GM20431 (cell line): ENCODE measurements around the gene SNCB.

Experiments used
- in situ Hi-C: fragments of 300-500 bp; cut with MseI, MboI; formaldehyde crosslinking; loops from one replicate; pipeline ENCODE4 v1.15.0; 2020; ENCODE audit warnings: low sequenced_read_pairs; ENCODE audit not compliant: unreplicated experiment

SNCB gene

DNA sequence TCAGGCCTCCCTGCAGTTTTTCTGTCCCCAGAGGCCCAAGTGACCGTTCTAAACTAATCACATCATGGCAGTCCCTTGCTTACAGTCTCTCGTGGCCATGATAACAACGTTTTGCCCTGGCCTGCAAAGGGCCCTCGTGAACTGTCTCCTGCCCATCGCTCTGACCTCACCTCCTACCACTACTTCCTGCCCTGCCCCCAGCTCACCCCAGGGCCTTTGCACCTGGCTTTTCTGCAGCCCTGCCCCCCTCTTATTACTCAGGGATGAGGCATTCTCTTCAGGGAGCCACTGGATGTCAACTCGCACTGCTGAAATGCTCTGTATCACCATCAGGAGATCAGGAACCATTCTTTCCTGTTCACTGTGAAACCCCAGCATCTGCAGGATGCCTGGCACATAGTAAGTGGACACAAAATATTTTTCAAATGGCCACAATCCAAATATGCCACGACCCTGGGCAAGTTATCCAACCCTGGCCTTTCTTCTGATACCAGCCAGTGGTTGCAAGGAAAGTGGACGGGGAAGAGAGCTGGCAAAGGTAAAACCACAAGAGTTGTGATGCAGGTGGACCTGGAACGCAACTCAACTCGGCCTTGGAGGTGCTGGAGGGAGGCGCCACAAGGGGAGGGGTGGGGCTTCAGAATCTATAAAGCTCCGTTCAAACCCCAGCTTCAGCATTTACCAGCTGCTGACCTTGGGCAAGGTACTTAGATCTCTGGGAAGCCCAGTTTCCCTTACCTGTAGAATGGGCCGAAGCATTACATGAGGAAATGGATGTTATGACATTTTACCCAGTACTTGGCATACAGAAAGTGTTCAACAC lies 1.7 kb downstream of the SNCB start:
- in situ Hi-C loops = no loop called here

DNA sequence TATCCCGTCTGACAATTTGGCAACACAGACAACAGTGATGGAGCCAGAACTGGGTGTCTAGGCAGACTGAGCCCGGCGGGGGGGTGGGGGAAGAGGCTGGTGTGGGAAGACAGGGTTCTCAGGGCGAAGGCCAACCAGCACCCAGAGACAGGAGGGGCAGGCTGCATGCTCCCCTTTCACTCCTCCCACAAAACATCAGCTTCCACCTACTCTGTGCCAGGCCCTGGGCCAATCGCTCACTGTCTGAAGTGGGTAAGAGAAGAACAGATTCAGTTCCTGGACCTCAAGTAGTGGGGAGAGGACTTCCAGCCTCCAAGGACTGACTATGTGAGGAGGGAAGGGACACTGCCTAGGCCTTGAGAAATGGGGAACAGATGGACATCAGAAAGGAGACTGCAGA lies 2.8 kb downstream of the SNCB start:
- in situ Hi-C loops = no loop called here

DNA sequence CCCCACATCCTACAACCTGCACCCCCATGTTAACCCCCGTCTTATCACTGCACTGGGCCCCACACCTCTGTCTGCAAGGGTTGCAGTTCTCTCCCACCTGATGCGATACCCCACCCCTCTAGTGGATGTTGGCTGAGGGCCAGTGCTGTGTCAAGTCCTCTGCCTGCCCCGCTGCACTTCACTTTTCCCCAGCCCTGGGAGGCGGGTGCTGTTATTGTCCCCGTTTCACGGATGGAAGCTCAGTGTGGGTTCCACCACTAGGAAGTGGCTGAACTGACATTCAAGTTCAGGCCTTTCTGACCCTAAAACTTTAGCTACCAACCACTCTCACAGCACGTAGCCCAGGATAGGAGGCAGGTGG lies 3.5 kb downstream of the SNCB start:
- in situ Hi-C loops = no loop called here

DNA sequence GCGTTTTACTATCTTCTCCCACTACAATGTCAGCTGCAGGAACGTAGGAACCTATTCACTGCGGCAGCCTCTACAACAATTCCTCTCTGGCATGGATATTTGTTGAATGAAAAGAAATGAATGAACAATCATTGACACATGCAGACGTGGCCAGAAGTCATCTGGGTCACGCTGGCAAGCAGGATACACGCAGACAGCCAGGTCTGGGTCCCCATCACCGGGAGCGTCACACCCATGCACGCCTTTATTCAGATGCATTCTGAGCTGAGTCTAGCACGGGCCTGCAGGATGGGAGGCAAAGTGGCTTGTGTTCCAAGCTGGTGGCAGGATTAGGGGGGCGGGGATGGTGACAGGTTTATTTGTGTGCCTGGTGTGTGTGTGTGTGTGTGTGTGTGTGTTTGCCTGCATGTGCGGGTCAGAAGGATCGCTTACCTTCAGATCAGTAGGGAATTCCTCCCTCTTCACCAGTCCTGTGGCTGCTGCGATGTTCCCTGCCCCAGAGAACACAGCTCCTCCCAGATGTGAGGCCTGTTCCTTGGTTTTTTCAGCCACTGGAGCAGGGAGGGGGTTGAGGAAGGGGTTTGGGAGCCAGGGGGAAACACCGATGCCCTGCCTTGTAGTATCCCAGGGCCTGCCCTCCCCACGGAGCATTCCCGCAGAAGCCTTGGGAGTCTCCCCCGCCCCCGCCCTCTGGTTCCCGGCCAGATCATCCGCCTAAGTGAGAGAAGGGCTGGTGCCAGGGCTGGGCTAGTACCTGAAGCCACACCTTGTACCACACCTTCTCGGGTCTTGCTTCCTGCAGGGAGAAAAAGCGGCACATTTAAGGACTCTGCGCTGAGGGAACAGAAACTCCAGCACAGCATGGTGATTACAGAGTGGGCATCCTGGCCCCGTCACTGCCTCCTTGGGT lies 4.1 kb downstream of the SNCB start:
- in situ Hi-C loops = no loop called here

DNA sequence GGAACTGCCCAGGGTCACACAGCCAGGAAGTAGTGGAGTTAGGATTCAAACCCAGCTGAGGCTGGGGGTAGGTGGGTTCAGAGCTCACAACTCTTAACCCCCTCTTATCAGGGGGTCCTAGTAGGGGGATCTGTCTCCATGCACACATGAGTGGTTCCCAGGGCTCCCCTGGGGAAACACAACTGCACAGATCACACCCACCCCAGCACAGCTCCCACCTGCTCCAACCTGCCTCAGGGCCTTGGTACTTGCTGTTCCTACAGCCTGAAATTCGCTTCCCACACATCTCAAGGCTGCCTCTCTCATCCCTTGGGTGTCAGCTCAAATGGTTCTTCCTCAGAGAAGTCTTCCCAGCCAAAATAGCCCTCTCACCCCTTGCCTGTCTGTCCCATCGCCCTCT lies 4.8 kb downstream of the SNCB start:
- in situ Hi-C loops = no loop called here

DNA sequence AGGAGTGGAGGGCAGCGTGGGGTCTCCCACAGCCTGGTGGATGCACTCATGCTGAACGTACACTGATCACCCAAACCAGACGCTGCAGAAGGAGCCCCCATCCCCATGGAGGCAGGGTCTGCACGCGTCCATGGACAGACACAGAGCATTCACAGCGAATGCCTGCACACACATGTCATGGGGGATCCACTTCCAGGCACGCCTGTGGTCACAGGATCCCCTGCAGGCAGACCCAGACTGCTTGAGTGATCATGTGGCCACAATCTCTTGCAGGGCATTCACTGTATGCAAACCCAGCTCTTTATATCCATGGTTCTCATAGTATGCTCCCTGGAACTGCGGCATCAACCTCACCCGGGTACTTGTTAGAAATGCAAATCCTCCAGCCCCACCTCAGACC lies 5.4 kb downstream of the SNCB start:
- in situ Hi-C loops = no loop called here

DNA sequence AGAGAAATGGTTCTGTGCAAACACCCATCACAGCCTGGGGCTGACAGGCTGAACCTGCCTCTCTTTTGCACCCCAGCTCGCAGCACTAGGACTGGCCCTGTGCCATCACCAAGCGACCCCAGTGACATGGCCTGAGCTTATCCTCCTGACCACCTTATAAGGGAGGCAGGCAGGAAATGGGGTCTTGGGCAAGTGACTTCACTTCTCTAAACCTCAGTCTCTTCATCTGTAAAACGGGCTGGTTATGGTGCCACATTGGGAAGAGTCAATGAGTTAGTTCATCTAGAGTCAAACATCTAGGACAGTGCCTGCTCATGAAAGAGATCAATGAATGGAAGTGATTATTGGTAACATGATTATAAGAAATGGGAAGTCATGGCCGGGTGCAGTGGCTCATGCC lies 6.2 kb downstream of the SNCB start:
- in situ Hi-C loops = no loop called here

DNA sequence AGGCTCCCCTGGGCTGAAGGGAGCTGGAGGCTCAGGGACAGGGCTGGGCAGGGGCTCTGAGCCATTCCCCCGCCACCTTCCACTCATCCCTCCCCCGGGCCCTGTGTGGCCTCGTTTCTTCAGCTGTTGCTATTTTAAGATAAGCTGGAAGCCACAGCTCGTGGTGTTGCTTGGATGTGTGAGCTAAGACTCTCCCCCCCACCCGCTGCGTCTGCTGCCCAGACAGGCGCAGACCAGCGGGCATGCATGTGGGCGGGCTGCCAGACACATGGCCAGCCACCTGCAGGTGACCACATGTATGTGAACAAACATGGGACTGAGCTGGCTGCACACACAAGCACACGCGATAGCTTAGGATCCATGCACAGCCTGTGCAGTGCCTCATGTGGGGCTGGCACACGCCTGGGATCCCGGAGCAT lies 8.7 kb downstream of the SNCB start:
- in situ Hi-C loops = no loop called here

DNA sequence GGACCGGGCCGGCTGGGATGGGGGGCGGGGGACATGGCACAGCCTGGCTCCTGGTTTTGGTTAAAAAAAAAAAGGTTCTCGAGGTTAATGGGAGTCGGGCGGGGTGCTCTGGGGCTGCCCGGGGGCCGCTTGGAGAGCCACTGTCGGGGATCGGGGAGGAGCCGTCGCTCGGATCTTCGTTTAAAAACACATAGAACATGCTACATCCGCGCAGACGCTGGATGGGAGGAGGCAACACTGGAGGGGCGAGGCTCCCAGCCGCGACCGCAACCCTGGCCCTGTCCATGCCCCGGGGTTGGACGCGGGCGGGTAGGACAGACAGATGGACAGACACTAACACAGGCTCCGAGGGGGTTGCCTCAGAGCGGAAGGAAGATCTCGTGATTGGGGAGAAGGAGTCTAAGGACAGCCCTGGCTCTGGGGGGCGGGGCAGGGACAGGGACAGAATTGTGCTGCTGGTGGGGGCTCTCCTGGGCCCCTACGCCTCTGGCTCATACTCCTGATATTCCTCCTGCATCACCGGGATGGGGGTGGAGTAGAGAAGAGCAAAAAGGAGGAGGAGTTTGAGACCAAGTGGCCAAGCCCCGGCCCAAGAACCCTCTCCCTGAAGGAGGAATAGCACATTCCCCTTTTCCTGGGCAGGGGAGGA lies 9.9 kb downstream of the SNCB start:
- in situ Hi-C loops = no loop called here

DNA sequence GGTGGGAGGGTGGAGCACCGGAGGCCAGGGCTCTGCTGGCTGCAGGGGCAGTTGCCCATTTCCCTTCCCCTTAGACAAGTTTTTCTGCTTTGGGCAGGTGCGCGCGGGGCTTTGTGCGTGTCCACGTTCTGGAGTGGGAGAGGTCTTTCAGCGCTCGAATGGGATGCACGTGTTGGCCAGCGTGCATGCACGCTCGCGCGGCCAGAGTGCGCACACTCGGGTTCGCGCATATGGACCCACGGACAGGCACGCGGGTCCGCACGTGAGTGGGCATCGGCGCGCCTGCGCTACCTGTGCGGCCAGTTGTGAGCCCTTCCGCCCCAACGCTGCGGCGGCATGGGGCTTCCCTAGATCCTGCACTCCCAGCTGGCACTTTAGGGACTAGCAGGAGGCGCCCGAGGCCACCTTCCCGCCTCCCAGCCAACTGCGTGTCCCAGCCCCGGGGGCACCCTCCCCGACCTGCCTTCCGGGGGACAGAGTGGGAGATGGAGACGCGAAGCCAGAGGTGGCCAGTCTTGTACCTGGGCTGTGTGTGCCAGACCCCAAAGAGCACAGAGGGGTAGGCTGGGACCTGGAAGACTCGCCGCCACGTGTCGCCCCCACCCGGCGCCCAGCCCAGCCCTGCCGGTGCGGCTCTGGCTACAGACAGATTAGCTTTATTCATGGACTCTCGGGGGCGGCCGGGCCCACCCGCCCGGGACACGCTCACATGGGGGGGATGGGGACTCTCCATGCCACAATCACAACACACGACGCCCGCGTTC lies 10.6 kb downstream of the SNCB start:
- in situ Hi-C loops = no loop called here

DNA sequence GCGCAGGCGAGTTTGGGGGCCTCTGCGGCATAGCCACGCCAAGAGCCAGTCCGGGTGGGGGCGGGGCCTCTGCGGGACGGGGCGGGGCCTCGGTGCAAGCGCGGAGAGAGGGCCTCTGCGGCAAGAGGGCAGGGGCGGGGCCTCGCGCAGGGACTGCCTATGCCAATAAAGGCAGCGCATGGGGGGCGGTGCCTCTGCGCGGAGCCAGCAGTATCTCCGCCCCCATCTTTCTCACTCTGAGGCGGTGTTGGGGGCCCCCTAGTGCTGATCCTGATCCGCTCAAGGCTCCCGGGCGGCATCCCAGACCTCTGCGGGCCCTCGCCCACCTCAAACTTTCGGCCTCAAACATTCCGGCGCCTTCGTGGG lies 11.1 kb downstream of the SNCB start:
- in situ Hi-C loops = no loop called here

DNA sequence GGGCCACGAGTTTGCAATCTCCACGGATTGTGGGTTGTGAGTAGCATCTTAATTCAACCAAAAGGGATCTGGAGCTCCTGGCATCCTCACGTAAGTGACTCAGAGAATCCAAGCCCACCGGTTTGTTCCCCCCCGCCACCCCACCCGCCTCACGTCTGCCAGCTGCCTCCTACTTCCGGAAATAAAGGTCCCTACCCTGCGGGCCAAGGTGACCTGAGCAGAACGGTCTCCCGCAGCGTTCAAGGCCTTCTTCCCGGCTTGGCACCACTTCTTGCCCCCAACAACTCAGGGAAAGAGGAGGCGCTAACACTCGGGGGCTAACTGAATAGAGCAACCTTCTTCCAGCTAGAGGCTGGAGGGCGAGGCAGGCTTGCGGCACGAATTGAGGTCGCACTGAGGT lies 11.6 kb downstream of the SNCB start:
- in situ Hi-C loops = no loop called here

DNA sequence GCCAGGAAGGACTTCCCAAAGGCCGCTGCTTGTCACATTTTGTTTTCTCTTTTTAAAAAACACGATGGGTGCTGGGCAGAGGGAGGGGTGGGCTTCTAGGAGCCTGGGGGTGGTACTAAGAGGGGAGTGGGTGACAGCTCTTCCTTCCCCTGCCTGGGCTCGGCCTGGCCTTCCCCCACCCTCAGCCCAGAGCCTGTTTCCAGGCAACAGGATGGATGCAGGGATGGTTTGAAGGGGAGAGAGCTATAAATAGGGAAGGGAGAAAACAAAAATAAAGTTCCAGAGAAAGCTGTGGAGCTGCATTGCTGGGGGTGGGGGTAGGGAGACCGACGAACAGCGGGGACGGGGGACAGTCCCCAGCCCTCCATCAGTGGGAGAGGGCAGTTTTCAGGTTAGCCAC lies 13.8 kb downstream of the SNCB start:
- in situ Hi-C loops = no loop called here

DNA sequence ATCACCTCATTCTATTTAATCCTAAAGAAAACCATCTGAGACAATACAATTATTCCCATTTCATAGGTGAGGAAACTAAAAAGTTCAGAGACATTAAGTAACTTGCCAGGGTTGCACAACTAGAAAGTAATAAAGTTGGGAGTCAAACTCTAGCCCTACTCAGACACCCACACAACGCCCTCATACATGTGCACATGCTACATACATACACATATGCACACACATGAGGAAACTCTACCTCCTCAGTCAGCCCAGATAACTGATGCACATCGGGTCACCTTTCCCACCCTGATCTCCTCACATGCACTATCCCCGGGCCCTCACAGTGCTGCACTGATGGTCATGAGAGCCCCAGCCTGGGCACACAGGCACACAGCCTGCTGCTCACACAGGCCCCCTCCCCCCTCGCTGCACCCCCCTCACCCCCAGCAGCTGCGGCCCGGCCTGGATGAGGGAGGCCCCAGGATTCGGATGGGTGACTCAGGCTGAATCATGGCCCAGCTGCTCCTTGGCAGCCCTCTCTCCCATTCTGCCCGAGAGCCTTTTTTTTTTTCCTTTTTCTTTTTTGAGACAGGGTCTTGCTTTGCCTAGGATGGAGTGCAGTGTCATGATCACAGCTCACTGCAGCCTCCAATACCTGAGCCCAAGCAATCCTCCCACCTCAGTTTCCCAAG lies 15.4 kb downstream of the SNCB start:
- in situ Hi-C loops = no loop called here

DNA sequence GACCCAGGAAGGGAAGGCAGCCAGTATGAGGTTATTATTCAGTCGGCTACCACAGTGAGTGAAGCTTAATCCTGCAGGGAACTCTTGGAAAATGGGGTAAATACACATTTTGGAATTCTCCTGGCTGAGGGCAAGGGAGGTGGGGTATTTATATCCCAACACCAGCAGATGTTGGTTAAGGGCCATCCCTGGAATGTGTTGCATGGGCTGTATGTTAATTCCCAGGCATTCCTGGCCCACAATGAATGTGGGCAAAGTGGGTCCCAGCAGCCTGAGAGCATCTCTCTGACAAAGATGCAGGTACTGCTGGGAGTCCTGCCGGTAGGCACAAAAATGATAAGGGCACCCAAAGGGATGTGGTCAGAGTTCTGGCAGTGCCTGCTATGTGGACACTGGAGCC lies 17.5 kb downstream of the SNCB start:
- in situ Hi-C loops = no loop called here

DNA sequence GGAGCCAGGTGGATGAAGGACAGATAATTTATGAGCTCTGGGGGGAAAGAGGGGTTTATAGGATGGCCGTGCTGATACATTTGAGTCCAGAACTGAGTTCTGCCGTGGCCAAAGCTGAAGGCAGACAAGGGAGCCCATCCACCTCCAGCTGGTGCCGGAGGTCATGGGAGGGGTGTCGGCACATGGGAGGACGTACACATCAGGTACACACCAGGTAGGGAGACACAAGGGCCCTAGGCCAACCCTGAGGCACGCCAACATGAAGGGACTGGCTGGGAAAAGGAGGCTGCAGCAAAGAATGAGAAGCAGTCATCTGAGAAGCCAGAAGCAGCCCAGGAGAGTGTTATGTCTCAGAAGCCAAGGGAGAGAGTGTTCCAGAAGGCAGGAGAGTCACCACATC lies 18.3 kb downstream of the SNCB start:
- in situ Hi-C loops = no loop called here

DNA sequence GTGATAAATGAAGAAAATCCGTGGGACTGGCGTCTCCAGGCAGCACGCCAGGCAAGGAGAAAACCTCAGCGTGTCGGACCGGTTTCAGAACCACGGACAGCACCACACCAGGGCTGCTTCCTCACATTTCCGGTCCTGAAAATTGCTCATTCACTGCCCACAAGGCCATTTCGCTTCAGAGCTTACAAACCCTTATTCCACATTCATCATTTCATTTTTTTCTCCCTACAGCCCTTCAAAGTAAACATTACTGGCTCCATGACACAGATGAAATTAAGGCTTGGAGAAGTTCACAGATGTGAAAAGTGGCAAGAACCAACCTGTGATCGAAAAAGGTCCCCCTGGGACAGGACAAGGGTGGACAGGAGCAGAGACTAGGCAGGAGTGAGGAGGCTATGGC lies 18.9 kb downstream of the SNCB start:
- in situ Hi-C loops = no loop called here

DNA sequence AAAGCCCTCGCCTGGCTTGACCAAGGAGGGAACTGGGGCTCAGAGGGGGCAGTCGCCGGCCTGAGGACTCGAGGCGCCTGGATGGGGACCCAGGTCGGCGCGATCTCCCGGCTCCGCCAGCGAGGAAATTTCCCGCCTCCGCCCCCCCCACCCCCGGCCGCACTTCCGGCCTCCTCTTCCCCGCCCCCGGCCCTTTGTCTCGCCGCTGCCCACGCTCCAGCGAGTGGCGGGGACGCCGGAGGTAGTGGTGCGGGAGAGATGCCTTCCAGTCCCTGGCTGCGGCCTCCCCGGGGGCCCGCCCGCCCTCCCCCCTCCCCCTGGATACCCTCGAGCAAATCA lies 19.9 kb downstream of the SNCB start:
- in situ Hi-C loops = no loop called here

DNA sequence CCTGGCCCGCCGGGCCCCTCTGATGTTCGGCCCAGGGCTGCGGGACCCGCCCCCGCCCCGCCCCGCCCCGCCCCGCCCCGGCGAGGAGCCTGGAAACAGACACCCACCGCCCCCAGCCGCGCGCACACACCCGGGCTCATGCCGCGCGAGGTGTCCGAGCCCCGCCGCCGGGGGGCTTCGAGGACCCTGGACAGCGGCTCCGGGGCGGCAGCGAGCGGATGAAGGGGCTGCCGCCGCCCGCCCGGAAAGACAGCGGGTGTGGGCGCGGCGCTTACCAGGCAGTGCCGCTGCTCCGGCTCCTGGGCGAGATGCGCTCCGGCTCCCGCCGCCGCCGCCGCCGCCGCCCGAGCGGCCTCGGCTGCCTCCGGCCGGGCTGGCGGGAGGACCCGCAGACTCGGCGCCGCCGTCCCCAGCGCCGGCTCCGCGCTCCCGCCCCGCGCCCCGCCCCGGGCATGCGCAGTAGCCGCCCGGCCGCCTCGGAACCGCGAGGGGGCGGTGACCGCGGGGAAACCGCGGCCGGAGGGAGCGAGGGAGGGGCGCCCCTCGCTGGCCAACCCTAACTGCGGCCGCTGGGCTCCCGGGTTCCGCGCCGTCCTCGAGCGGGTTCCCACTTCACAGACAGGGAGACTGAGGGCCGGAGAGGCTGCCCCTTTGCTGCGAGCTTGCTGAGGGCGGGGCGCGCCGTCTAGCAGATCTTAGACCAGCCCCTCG lies 20.5 kb downstream of the SNCB start, which contains the start of gene GPRIN1:
Gene GPRIN1 (minus strand): TSS at position 433 of the 711 bp plus-strand sequence. CDS start 10,322 bp downstream, outside the sequence.
- in situ Hi-C loops = no loop called here
